HCT116 (cell line): ENCODE data around the gene HDGF.
"Not testable (repeated sequence)": the region's sequence is repeated elsewhere in the genome, so short reads cannot be mapped to it uniquely, and the experiment has no call there.

Experiments used
- CEBPB ChIP-seq: IDR thresholded peaks from 2 replicates; pipeline ENCODE4 v1.6.1; 2012; ENCODE audit warnings: low read depth
- CTCF ChIP-seq, 3 experiments: fragments of 200-600 bp in 1 of 3; sonication (generic) in 1 of 3; IDR thresholded peaks in 2 of 3; conservative IDR thresholded peaks in 1 of 3; 2 replicates each; pipeline ENCODE4 v1.5.1; 2012 to 2017; ENCODE audit warnings: low read depth in 2 of 3, low read length in 2 of 3, antibody characterized with exemption in 1 of 3, borderline replicate concordance in 1 of 3, control low read depth in 1 of 3, mild to moderate bottlenecking in 1 of 3, mixed read lengths in 1 of 3, mixed run types in 1 of 3, moderate library complexity in 1 of 3; ENCODE audit not compliant: insufficient read depth in 1 of 3
- POLR2AphosphoS5 ChIP-seq: IDR thresholded peaks from 2 replicates; pipeline ENCODE4 v1.6.1; 2011; ENCODE audit warnings: mild to moderate bottlenecking, low read depth, low read length, moderate library complexity
- REST ChIP-seq: IDR thresholded peaks from 2 replicates; pipeline ENCODE4 v1.6.1; 2012; ENCODE audit warnings: low read depth
- SP1 ChIP-seq: IDR thresholded peaks from 2 replicates; pipeline ENCODE4 v1.6.1; 2012; ENCODE audit warnings: low read depth

- not testable (repeated sequence) for TF ChIP-seq SP1; CTCF (IDR thresholded peaks at IDR 0.05 in 2 of 3, conservative IDR thresholded peaks at IDR 0.05 in 1 of 3; ENCODE audit: borderline replicate concordance in 1 of 3, insufficient read depth in 1 of 3, low read depth in 2 of 3, low read length in 2 of 3); POLR2AphosphoS5; CEBPB; REST
These were observed 6.2 kb upstream of the HDGF start for GRCh38 chr1:156757572-156758253.
